LNCaP clone FGC (cell line): ENCODE results near the gene ATP2C2.
A peak's percentile ranks its signal among the peaks of the same experiment; 100 is the strongest.

ENCODE experiments used
- DNase-seq: peaks from one replicate; pipeline ENCODE4 v3.0.0-alpha.2; 2011; ENCODE audit warnings: low read depth
- H3K4me3 ChIP-seq: 2 replicates; pipeline ENCODE4 v1.5.1; 2011; ENCODE audit warnings: mild to moderate bottlenecking, low read depth, low read length, control low read depth
- TF ChIP-seq, protein P1 (sequence below): IDR thresholded peaks from 2 replicates; pipeline ENCODE4 v1.5.1; 2012; ENCODE audit warnings: mild to moderate bottlenecking; ENCODE audit not compliant: control insufficient read depth, insufficient read depth; ENCODE audit errors: extremely low read depth

ATP2C2 gene

DNA sequence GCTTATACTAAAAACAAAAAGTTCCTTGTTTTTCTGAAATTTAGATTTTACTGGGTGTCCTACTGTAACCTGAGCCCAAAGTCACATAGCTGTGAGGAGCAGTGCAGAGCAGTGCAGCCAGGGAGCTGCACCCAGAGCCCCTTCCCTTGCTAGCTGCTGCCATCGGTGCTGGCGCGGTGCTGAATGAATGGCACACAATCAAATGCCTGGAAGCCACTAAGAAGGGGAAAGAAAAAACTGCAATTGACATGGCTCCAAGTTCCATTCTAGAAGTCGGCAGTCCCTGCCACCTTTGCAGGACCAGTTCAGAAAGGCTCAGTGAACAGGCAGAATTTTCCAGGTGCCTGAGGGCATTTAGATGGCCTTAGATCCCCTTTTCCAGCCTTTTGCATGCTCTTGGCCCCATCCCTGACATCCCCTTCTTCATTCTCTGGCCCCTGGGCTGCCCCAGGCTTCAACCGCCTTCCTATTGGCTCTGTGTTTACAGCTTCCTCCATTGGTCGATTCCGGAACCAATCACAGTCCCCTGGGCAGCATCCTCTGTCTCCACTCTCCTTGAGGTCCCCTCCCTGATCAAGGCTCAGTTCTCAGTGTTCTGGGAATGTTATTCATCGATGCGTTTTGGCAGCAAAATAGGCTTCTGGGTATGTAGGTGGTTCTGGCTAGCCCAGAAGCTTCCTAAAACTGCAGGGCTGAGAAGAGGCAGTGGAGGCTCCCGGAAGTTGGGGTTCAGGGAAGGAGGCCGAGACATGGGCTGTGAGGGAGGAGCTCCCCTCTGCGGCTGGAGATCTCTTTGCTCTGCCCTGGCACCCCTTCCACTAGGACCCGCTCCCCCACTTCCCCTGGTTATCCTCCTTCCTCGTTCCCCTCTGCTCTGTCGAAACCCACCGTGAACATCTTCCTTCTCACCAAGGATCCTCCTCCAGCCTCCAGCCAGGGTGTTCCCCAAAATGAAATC, 37.9 kb downstream of the ATP2C2 start:
- no peak overlapping the region for H3K4me3 ChIP-seq
- TF ChIP-seq, protein P1, sequence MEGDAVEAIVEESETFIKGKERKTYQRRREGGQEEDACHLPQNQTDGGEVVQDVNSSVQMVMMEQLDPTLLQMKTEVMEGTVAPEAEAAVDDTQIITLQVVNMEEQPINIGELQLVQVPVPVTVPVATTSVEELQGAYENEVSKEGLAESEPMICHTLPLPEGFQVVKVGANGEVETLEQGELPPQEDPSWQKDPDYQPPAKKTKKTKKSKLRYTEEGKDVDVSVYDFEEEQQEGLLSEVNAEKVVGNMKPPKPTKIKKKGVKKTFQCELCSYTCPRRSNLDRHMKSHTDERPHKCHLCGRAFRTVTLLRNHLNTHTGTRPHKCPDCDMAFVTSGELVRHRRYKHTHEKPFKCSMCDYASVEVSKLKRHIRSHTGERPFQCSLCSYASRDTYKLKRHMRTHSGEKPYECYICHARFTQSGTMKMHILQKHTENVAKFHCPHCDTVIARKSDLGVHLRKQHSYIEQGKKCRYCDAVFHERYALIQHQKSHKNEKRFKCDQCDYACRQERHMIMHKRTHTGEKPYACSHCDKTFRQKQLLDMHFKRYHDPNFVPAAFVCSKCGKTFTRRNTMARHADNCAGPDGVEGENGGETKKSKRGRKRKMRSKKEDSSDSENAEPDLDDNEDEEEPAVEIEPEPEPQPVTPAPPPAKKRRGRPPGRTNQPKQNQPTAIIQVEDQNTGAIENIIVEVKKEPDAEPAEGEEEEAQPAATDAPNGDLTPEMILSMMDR, result no peak
- DNase-seq, result no peak

DNA sequence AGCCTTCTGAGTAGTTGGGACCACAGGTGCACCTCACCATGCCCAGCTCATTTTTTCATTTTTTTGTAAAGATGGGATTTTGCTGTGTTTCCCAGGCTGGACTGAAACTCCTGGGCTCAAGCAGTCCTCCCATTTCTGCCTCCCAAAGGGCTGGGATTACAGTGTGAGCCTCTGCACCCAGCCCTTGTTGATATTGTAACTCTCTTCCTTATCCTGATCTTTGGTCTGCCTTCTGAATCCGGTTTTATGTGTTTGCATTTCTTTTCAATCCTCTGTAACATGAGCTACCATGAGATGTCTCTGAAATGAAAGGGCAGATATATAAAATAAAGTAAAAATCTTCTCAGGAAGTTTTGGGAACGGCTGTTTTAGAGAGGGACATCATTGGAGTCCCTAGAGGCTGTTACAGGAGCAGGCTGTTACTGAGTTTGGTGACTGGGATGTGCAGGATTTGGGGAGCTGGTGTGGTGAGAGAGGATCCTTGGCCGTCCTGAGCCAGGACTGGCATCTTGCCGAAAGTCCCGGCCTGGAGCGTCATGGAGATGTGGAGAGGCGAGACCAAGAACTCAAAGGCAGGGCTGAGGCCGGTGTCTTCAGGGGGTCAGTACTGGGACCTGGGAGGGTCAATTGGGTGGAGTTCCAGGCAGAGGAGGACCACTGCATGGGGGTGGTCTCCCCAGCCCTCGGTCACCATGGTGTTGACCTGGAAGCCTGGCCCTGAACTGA, 39.4 kb downstream of the ATP2C2 start:
- TF ChIP-seq, protein P1, result no peak

DNA sequence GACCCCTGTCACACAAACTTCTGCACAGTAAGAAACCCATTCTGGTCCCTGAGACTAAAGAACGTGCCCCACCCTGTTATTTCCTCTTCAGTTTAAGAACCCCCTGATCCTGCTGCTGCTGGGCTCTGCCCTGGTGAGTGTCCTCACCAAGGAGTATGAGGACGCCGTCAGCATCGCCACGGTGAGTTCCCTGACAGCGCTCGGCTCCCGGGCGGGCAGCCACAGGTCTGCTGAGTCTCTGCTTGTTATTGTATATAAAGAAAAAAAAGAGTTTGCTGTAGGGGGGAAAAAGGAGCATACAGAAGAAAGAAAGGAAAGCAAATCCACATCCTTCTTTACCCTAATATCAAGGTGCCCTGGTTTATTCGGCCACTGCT, 40.0 kb downstream of the ATP2C2 start:
- DNase-seq, result no peak
- H3K4me3 ChIP-seq, result no peak overlapping the region
- TF ChIP-seq, protein P1, result no peak

More for the DNA sequence above, 39.4 kb downstream of the ATP2C2 start:
- no peak overlapping the region for H3K4me3 ChIP-seq
- peak; percentile 54 for DNase-seq

DNA sequence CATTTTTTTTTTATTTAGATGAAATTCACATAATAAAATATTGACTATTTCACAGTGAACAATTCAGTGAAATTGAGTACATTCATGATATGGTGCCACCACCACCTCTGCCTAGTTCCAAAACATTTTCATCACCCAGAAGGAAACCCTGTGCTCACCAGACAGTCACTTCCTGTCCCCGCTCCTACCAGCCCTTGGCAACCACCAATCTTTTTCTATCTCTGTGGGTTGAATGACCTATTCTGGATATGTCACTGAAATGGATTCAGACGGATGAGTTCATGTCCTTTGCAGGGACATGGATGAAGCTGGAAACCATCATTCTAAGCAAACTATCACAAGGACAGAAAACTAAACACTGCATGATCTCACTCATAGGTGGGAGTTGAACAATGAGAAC, 40.5 kb downstream of the ATP2C2 start:
- no peak overlapping the region for H3K4me3 ChIP-seq
- no peak for DNase-seq
- TF ChIP-seq, protein P1, result no peak

DNA sequence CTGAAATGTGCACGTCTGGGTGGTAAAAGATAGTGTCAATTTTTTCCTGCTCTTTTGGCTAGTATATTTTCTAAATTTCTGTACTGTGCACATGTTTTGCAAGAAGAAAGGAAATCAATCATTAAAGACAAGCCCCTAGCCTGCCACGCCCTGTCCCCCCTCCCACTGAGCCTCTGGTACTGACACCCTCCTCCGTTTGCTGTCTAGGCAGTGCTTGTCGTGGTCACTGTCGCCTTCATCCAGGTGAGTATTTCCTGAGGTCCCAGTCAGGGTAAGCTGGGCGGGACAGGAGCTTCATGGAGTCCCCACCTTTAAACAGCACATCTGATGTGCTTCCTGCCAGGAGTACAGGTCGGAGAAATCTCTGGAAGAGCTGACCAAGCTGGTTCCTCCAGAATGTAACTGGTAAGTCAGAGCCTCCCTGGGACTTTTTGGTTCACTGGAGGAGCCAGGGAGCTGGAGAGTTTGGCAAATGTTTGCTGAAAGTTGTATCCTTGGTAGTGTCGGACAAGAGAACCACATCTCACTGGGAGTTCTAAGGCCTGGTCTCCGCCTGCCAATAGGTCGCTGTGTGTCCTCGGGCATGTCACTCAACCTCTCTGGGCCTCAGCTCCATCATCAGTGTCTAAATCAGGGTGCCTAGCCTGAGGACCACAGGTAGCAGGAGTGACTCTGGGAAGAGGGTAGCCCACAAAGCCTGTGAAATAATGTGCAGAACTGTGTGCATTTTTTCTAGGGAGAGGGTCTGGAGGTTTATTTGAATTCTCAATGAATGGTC, 42.2 kb downstream of the ATP2C2 start:
- DNase-seq, result peak; percentile 35
- no peak overlapping the region for H3K4me3 ChIP-seq
- TF ChIP-seq, protein P1, result no peak

DNA sequence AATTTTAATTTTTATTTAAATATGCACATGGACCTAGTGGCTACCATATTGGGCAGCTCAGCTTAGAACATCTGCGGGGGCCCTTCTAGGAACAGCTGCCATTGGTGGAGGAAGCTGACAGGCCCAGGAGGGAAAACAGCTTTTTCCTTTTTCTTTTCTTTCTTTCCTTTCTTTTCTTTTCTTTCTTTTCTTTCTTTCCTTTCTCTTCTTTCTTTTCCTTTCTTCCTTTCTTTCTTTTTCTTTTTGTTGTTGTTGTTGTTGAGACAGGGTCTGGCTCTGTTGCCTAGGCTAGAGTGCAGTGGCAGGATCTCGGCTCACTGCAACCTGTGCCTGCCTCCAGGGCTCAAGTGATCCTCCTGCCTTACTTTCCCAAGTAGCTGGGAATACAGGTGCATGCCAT, 43.4 kb downstream of the ATP2C2 start:
- TF ChIP-seq, protein P1, result no peak
- no peak overlapping the region for H3K4me3 ChIP-seq

More for the DNA sequence above, 43.4 kb downstream of the ATP2C2 start:
- no peak for DNase-seq
